BE2C (cell line): Measurements from ENCODE around the gene ABITRAM.

ENCODE experiments used
- DNase-seq: peaks from one replicate; pipeline ENCODE4 v3.0.0-alpha.2; 2020
- H3K27me3 ChIP-seq: fragments of 250-450 bp; sonication (Bioruptor Pico); 2 replicates; pipeline ENCODE4 v1.5.1; 2020; ENCODE audit warnings: mild to moderate bottlenecking
- H3K36me3 ChIP-seq: fragments of 250-450 bp; sonication (Bioruptor Pico); 2 replicates; pipeline ENCODE4 v1.5.1; 2020; ENCODE audit warnings: mild to moderate bottlenecking
- H3K4me1 ChIP-seq: fragments of 250-450 bp; sonication (Bioruptor Pico); 2 replicates; pipeline ENCODE4 v1.5.1; 2020
- H3K4me3 ChIP-seq: 2 replicates; pipeline ENCODE4 v1.5.1; 2011; ENCODE audit warnings: low read depth, low read length
- H3K9me3 ChIP-seq: fragments of 250-450 bp; sonication (Bioruptor Pico); 2 replicates; pipeline ENCODE4 v1.5.1; 2020
- TF ChIP-seq, protein P1 (sequence below): IDR thresholded peaks from 2 replicates; pipeline ENCODE4 v1.5.1; 2012; ENCODE audit warnings: mild to moderate bottlenecking, low read depth, low read length

The ABITRAM gene

DNA sequence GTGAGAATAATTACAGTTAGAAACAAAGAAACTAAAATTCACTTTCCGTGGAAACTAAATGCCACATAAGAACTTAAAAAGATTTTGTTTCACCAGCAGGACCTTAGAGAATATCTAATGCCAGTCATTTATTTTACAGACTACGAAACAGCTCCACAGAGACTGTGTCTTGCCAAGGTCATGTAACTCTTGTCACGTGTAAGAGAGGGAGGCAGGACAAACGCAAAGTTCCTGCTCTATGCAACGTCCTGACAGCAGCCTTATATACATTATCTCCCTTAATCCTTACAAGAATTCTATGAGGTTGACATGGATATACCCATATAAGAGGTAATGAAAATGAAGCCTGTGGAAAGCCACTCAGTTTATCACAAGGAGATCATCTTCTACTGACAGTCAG lies 39.7 kb downstream of the ABITRAM start:
- H3K27me3 ChIP-seq, result no peaks in the 10 kb centered on the region
- no peaks in the 10 kb centered on the region for H3K4me1 ChIP-seq
- TF ChIP-seq, protein P1, sequence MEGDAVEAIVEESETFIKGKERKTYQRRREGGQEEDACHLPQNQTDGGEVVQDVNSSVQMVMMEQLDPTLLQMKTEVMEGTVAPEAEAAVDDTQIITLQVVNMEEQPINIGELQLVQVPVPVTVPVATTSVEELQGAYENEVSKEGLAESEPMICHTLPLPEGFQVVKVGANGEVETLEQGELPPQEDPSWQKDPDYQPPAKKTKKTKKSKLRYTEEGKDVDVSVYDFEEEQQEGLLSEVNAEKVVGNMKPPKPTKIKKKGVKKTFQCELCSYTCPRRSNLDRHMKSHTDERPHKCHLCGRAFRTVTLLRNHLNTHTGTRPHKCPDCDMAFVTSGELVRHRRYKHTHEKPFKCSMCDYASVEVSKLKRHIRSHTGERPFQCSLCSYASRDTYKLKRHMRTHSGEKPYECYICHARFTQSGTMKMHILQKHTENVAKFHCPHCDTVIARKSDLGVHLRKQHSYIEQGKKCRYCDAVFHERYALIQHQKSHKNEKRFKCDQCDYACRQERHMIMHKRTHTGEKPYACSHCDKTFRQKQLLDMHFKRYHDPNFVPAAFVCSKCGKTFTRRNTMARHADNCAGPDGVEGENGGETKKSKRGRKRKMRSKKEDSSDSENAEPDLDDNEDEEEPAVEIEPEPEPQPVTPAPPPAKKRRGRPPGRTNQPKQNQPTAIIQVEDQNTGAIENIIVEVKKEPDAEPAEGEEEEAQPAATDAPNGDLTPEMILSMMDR, result no peak
- H3K4me3 ChIP-seq, result no peak overlapping the region
- no peak for DNase-seq
- H3K36me3 ChIP-seq, result peaks cover 34% of the 10 kb centered on the region
- H3K9me3 ChIP-seq, result no peaks in the 10 kb centered on the region

DNA sequence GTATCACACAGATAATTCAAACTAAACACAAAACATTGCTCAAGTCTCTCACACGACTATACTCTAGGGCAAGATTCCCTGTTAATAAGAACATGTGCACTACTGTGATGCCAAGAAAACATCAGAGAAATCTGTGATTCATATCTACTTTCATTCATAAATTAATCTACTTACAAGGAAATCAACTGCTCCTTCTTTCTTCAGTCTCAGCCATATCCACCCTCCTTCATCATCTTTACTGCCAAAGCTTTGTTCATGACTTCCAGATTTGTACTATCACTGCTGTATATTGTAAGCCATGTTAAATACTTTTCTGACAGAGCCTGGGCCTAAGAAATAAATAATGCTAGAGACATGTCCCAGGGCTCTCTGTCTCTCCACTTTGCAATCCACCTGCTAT lies 44.0 kb downstream of the ABITRAM start:
- DNase-seq, result no peak
- Histone ChIP-seq H3K36me3 (peaks cover 39% of the 10 kb centered on the region), H3K4me1 (no peaks in the 10 kb centered on the region), H3K4me3 (no peak overlapping the region), H3K27me3 (no peaks in the 10 kb centered on the region), H3K9me3 (no peaks in the 10 kb centered on the region)
- TF ChIP-seq, protein P1, result no peak

DNA sequence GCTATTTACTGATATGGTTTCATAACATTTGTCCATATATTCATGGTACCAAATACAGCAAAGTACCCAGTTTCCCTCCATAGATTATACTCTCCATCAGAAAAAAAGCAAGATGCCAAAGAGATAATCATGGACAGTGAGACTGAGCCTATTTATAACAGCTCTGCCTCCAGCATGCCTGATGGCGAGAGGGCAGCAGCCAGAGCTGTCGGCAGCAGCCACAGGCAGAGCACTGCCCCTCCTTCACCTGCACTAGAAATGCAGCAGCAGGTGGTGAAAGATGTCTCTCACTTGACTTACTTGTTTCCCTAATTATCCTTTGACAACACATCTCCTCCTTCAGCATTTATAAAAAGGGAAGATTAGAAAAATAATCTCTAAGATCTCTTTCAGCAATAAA lies 46.7 kb downstream of the ABITRAM start:
- TF ChIP-seq, protein P1, result no peak
- Histone ChIP-seq H3K27me3 (no peaks in the 10 kb centered on the region), H3K9me3 (no peaks in the 10 kb centered on the region), H3K36me3 (peaks cover 51% of the 10 kb centered on the region), H3K4me1 (no peaks in the 10 kb centered on the region), H3K4me3 (no peak overlapping the region)
- DNase-seq, result no peak

DNA sequence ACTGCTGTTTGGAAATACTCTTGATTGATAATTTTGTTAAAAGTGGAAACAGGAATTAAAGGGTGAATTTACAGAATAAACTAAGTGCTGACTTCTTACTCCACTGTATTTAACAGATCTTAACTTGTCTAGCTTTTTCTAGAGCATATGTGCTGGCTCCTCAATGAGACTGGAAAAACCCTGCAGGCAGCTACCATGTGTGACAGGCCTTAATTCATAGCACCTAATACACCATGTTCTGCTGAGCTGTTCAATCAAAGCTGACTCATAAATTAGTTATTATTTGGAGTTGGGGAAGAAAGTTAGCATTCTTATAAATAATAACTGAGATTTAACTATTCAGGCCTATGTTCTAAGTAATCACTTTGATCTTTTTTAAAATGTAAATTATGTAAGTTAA lies 49.7 kb downstream of the ABITRAM start:
- no peak overlapping the region for H3K4me3 ChIP-seq
- peaks cover 46% of the 10 kb centered on the region for H3K36me3 ChIP-seq
- H3K27me3 ChIP-seq, result no peaks in the 10 kb centered on the region
- TF ChIP-seq, protein P1, result no peak
- no peaks in the 10 kb centered on the region for H3K4me1 ChIP-seq
- DNase-seq, result no peak
- no peaks in the 10 kb centered on the region for H3K9me3 ChIP-seq
